ENCODE data around the gene OR9A4.

Gene OR9A4

DNA sequence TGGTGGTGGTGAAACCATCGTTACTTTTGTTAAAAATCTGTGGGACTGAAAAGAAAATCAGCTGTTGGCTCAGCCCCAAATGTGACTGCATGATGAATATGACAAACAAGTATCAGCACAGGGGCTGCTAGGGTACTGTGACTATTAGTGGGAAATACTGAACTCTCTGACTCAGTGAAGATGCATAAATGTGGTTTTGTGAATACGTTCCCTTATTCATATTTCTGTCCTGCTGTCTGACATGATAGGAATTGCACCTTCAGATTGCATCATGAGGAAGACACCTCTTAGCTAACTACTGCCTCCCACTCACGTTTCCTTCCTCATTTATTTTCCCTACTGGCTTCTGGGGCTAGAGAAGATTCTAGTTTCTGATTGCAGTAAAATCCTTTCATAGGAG, 29.2 kb downstream of the OR9A4 start:
- no peaks in the 10 kb centered on the region for H3K79me2 ChIP-seq (ENCODE audit: control insufficient read depth, low read length)
- H3K27ac ChIP-seq (ENCODE audit: low read depth, low read length) = no peak overlapping the region
- H3K9me3 ChIP-seq (ENCODE audit: control insufficient read depth, insufficient read depth, low read length) = no peaks in the 10 kb centered on the region
- TF ChIP-seq EZH2phosphoT487 (IDR thresholded peaks at IDR 0.05; ENCODE audit: borderline replicate concordance, low read length) = no peak
- TF ChIP-seq, protein P1, sequence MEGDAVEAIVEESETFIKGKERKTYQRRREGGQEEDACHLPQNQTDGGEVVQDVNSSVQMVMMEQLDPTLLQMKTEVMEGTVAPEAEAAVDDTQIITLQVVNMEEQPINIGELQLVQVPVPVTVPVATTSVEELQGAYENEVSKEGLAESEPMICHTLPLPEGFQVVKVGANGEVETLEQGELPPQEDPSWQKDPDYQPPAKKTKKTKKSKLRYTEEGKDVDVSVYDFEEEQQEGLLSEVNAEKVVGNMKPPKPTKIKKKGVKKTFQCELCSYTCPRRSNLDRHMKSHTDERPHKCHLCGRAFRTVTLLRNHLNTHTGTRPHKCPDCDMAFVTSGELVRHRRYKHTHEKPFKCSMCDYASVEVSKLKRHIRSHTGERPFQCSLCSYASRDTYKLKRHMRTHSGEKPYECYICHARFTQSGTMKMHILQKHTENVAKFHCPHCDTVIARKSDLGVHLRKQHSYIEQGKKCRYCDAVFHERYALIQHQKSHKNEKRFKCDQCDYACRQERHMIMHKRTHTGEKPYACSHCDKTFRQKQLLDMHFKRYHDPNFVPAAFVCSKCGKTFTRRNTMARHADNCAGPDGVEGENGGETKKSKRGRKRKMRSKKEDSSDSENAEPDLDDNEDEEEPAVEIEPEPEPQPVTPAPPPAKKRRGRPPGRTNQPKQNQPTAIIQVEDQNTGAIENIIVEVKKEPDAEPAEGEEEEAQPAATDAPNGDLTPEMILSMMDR (IDR thresholded peaks at IDR 0.05; ENCODE audit: low read depth, low read length, poor library complexity, severe bottlenecking) = no peak
- no peaks in the 10 kb centered on the region; the same call in 1 of the 2 replicates for H3K9me2 ChIP-seq (replicated peaks; ENCODE audit: control insufficient read depth, low read length)
- H3K4me1 ChIP-seq (ENCODE audit: control insufficient read depth, low read length) = no peaks in the 10 kb centered on the region
- H3K27me3 ChIP-seq (ENCODE audit: control insufficient read depth, low read length) = no peaks in the 10 kb centered on the region
- H3F3A ChIP-seq (ENCODE audit: control insufficient read depth, insufficient read depth) = no peaks in the 10 kb centered on the region
- no peak overlapping the region for H3K4me2 ChIP-seq (ENCODE audit: low read length)
- H3K36me3 ChIP-seq (ENCODE audit: control insufficient read depth, low read length) = no peaks in the 10 kb centered on the region
- H3K4me3 ChIP-seq (ENCODE audit: low read length) = no peak overlapping the region
- H4K20me1 ChIP-seq (ENCODE audit: control insufficient read depth, insufficient read depth, low read depth, low read length) = no peaks in the 10 kb centered on the region

- no peaks in the 10 kb centered on the region for H4K20me1 ChIP-seq (ENCODE audit: control insufficient read depth, insufficient read depth, low read depth, low read length)
- no peaks in the 10 kb centered on the region for H3K27me3 ChIP-seq (ENCODE audit: control insufficient read depth, low read length)
- TF ChIP-seq EZH2phosphoT487 (IDR thresholded peaks at IDR 0.05; ENCODE audit: borderline replicate concordance, low read length) = no peak
- TF ChIP-seq, protein P1 (IDR thresholded peaks at IDR 0.05; ENCODE audit: low read depth, low read length, poor library complexity, severe bottlenecking) = no peak
- H3K9me3 ChIP-seq (ENCODE audit: control insufficient read depth, insufficient read depth, low read length) = no peaks in the 10 kb centered on the region
- H3K4me1 ChIP-seq (ENCODE audit: control insufficient read depth, low read length) = no peaks in the 10 kb centered on the region
- no peak within 1 kb of the TSS for H3K27ac ChIP-seq (ENCODE audit: low read depth, low read length)
- H3K4me2 ChIP-seq (ENCODE audit: low read length) = no peak within 1 kb of the TSS
- H3K79me2 ChIP-seq (ENCODE audit: control insufficient read depth, low read length) = no peaks in the 10 kb centered on the region
- H3K9me2 ChIP-seq (replicated peaks; ENCODE audit: control insufficient read depth, low read length) = no peaks in the 10 kb centered on the region; the same call in 1 of the 2 replicates
- H3K4me3 ChIP-seq (ENCODE audit: low read length) = no peak within 1 kb of the TSS
- no peaks in the 10 kb centered on the region for H3K36me3 ChIP-seq (ENCODE audit: control insufficient read depth, low read length)
- no peaks in the 10 kb centered on the region for H3F3A ChIP-seq (ENCODE audit: control insufficient read depth, insufficient read depth)
These were observed 30.6 kb downstream of the OR9A4 start, which contains the start of gene CLEC5A for GRCh38 chr7:141946796-141947195. TSS of gene CLEC5A (minus strand) at chr7:141946974. CDS start at chr7:141946292, 682 bp downstream.

GRCh38 chr7:141949021-141949420, 32.8 kb downstream of the OR9A4 start:
- H3K27ac ChIP-seq (ENCODE audit: low read depth, low read length) = no peak overlapping the region
- H3K4me3 ChIP-seq (ENCODE audit: low read length) = no peak overlapping the region
- H3K4me2 ChIP-seq (ENCODE audit: low read length) = no peak overlapping the region
- H4K20me1 ChIP-seq (ENCODE audit: control insufficient read depth, insufficient read depth, low read depth, low read length) = no peaks in the 10 kb centered on the region
- no peaks in the 10 kb centered on the region for H3F3A ChIP-seq (ENCODE audit: control insufficient read depth, insufficient read depth)
- no peaks in the 10 kb centered on the region for H3K4me1 ChIP-seq (ENCODE audit: control insufficient read depth, low read length)
- TF ChIP-seq, protein P1 (IDR thresholded peaks at IDR 0.05; ENCODE audit: low read depth, low read length, poor library complexity, severe bottlenecking) = no peak
- no peak for TF ChIP-seq EZH2phosphoT487 (IDR thresholded peaks at IDR 0.05; ENCODE audit: borderline replicate concordance, low read length)
- H3K9me3 ChIP-seq (ENCODE audit: control insufficient read depth, insufficient read depth, low read length) = no peaks in the 10 kb centered on the region
- no peaks in the 10 kb centered on the region for H3K79me2 ChIP-seq (ENCODE audit: control insufficient read depth, low read length)
- no peaks in the 10 kb centered on the region; the same call in 1 of the 2 replicates for H3K9me2 ChIP-seq (replicated peaks; ENCODE audit: control insufficient read depth, low read length)
- H3K27me3 ChIP-seq (ENCODE audit: control insufficient read depth, low read length) = no peaks in the 10 kb centered on the region
- no peaks in the 10 kb centered on the region for H3K36me3 ChIP-seq (ENCODE audit: control insufficient read depth, low read length)
